COLO829 (cell line): Measurements from ENCODE around the gene MCTP2.
A peak's percentile ranks its signal among the peaks of the same experiment; 100 is the strongest.

Experiments
- DNase-seq: peaks from one replicate; pipeline ENCODE4 v3.0.0; 2012; ENCODE audit warnings: low spot score

MCTP2 gene, protein sequence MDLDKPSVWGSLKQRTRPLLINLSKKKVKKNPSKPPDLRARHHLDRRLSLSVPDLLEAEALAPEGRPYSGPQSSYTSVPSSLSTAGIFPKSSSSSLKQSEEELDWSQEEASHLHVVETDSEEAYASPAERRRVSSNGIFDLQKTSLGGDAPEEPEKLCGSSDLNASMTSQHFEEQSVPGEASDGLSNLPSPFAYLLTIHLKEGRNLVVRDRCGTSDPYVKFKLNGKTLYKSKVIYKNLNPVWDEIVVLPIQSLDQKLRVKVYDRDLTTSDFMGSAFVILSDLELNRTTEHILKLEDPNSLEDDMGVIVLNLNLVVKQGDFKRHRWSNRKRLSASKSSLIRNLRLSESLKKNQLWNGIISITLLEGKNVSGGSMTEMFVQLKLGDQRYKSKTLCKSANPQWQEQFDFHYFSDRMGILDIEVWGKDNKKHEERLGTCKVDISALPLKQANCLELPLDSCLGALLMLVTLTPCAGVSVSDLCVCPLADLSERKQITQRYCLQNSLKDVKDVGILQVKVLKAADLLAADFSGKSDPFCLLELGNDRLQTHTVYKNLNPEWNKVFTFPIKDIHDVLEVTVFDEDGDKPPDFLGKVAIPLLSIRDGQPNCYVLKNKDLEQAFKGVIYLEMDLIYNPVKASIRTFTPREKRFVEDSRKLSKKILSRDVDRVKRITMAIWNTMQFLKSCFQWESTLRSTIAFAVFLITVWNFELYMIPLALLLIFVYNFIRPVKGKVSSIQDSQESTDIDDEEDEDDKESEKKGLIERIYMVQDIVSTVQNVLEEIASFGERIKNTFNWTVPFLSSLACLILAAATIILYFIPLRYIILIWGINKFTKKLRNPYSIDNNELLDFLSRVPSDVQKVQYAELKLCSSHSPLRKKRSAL

DNA sequence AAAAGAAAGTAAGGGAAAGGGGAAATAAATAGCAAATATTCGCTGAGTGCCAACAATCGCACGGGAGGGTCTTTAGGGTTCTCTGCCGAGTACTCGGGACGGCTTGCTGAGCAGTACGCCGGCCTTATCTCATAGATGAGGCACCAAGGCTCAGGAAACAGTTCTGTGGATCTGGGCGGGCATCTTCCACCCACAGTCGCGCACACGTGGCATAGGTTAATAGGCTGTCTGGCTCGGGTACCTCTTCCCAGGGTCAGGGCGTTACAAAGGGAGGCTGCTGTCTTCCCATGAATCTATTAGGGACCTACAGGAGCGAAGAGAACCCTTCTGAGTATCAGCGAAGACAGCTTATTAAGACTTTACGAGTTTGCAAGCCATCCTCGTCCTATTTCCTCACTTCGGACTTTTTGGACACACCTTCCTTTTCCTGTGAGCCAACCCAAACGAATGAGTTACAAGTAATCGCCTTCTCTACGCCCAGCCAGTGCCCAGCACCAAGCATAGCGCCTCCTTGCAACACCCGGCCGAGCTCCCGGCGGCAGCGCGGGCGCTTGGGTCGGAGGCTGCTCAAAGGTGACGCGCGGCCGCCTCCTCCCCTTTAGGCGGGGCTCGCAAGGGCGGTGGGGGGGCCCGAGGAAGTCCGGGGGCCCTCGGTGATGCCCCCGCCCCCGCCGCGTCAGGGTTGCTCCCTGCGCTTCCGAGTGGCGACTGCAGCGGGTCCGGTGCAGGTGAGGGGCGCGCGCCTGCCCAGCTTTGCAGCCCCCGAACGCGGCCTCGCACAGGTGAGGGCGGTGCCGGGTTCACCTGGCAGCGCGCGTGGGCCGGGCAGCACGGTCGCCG lies at the start of gene MCTP2:
TSS of gene MCTP2 (plus strand) at position 679 of the 840 bp plus-strand sequence. CDS start 66,705 bp downstream, outside the sequence.
- peak; percentile 30 for DNase-seq

DNA sequence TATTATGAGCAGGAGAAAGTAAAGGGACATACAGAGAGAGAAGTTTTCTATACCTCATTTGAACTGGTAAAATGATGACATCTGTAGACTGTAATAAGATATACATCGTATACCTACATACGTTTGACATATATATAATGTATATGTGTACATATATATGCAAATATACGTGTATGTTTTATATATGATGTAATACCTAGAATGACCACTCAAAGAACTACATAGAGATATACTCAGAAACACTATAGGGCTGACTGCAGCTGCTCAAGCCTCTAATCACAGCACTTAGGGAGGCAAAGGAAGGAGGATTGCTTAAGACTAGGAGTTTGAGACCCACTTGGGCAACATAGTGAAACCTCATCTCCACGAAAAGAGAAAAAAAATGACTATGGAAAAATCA lies 48.5 kb upstream of the MCTP2 start:
- DNase-seq = no peak

DNA sequence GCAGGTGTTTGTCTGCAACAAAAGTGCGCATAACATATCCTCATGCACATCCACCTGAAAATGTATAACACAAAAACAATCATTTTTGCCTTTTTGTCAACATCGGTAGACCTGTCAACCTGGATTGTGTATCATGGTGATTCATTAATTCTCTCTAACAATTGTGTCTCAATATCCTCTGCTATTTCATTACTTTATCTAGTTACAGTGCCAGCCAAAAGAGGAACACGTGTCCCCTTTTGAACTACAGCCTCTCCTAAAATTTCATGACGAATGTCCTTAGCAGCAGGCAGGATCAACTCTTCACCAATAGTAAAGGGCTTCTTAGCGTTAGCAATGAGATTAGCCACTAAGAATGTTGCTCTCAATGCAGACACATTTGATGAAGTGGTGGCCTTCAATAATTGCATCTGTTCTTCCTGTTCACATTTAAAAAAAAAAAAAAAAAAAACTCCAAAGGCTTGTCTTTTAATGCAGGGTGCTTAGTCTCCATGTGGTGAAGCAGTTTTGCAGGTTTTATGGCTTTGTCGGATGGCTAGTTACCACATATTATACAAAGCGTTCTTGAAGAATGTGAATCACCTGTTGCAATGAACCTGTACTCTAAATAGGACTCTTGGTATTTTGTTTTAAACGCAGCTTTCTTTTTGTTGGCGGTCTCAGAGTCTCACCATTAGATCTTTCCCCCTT lies 45.7 kb upstream of the MCTP2 start:
- no peak for DNase-seq

DNA sequence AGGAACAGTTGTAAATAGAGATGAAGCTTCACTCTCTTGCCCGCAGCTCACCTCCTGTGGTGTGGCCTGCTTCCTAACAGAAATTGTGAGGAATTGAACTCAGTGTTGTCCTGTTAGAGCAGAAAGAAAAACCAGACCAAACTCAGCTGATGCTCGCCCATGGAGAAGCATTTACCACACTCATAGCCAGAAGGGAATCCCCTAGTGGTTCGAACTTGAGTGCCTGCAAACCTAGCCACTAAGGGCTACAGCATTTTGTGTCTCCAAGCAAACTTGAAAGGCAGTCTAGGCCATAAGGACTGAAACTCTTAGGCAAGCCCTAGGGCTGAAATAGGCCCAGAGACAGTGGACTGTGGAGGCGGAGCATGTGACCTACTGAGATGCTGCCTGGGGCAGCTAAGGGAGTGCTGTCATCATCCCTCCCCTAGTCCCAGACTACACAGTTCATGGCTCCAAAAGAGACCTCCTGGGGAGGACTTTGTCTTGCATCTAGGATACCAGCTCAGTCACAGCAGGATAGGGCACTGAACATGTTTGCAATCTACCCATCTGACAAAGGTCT lies 44.5 kb upstream of the MCTP2 start:
- no peak for DNase-seq

DNA sequence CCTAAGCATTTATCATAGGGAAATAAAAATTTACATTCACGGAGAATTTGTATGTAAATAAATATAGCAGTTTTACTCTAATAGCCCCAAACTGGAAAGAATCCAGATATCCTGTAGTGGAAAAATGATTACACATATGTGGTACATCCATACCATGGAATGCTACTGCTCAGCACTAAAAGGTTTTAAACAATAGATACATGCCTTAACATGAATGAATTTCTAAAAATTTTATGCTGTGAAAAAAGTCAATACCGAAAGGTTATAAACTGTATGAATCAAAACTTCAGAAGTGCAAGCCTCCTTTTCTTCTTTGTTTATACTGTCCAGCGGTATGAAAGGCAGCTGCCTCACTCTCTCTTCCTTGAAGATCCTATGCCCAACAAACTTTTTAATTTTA lies 37.5 kb upstream of the MCTP2 start:
- DNase-seq = no peak

DNA sequence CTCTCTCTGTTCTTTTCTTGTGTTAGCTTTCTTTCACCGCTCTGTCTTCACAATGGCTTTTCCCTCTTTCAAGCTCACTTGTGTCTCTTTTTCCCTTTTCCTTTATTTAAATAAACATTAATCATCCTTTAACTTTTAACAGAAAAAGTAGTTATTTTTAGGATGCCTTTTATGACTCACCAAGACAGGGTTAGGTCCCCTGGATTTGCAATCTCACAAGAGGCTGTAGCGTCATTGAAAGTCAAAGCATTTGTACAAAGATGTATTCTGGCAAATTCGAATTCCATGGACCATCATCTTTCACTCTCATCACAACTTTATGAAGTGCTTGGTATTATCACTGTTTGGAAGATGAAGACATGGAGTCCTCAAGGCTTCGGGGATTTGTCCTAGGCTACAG lies 34.8 kb upstream of the MCTP2 start:
- no peak for DNase-seq

DNA sequence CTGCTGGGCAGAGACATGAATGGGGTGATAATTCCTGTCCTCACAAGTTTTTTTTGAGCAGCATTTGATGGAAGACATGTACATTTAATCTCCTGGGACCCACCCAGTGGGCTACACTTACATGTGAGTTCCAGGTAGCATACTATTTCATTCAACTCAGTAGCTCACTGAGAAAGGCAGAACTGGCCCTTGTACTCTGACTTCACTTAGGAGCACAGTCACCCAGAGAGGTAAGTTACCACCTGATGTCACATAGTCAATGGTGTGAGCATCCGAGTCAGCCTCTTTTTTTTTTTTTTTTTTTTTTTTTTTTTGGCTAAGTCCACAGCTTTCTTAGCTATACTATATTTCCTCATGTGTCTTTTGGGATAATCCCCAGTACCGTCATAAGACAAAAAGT lies 32.7 kb upstream of the MCTP2 start:
- no peak for DNase-seq

DNA sequence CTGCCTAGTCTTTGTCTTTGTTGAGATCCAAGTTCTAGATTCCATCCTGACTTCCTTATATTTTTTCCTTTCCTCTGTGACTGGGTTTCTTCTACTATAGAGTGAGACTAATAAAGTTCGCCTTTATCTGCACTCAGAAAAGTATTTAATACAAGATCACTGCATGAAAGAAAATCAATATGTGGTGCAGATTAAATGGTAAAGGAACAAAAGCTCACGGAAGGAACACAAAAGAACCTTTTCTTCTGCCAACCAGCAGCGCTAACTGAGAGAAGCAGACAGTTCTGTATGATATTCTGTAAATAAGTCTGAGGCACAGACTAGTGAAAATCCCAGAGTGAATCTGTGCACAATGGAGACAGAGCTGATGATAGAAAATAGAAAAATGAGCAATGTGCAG lies 31.6 kb upstream of the MCTP2 start:
- no peak for DNase-seq

DNA sequence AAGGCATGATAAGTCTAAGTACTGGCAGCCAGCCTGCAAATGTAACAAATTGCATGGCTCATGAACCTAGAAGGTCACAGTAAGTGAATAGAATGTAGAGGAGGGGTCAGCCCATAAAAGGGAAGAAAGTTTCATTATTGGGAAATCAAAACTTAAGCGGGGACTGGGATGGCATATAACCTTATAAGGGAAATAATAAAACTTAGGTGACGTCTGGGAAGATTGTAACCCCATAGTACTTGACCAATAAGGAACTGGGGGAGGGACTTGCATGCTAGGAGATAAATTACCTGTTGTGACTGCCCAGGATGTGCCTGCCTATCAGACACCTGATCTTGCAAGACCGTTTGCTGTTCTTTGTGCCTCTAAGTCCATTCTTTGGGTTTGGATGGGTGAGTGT lies 28.1 kb upstream of the MCTP2 start:
- no peak for DNase-seq

DNA sequence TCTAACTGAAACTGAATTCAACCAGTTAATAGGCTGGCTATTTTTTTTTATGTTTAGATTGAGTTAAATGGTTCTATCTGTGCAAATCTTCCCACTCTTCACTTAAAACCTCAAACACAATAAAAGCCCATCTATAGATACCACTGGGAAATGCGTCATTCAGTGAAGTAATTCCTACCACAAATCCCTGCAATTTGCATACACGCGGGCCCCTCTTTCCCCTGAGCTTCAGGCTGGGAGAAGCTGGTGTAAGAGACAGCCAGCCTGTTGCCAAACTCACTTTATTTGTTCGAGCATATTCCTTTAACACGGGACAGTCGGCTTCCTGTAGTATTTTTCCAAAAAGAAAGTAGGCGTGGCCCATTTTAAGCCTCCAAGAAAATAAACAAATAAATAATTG lies 26.0 kb upstream of the MCTP2 start:
- peak; percentile 54 for DNase-seq

DNA sequence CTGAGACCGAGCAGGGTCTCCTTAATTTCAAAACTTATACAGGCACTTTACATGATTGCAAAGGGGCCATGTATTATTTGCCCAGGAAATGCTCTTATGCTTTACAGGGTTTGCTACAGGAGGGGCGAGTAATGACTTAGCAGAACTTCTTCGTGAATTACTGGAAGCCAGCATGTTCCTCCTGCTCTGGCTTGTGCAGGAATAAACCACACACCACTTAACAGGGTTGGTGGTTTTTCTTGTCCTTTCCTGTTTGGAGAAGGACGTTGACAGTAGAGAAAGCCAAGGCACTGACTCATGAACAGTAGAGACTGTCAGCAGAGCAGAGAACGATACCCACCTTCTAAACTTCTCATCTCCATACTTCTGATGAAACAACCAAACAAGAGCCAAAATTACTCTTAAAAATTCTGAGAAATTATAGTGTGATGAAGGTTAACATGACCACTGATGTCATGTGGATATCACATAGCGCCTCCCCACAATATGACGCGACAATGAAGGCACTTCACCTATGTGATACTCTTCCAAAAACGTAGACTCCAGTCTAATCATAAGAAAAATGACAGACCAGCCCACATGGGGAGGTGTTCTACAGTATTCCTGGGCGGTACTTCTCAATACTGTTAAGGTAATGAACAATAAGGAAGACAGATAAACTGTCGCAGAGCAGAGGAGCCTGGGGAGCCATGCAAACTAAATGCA lies 24.7 kb upstream of the MCTP2 start:
- no peak for DNase-seq

DNA sequence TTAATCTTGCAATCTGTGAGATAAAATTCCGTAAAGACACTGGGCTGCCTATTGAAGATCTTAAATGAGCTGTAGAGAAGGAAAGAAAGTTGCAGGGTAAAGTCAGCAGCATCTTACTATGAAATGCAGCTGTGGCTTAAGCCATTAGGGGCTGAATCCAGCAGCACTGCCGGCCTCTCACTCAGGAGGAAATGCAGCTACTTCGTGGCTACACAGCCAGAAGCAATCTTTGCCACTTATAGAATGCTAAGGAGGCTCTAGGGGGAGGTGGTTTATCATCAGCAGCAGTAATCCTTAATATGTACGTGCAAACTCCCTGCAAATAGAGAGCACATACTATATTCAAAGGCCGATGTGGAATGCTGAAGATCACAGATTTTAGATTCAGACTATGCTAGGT lies 19.1 kb upstream of the MCTP2 start:
- DNase-seq = no peak

DNA sequence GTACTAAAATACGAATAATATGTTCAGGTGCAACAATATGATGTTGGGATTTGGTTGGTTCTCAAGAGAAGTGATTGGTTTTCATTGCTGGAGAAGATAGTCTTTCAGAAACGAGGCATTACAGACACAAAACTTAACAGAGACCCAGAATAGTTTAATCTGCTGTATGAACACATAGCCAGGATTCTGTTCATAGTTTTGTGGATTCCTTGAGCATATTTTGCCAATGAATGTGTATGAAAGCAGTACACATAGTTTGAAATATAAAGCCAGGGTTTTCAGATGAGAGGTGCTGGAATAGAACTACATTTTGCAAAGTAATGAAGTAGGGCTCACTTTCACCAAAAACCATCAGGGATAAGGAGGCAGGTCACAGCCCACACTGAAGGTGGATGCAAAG lies 5.7 kb upstream of the MCTP2 start:
- DNase-seq = no peak

DNA sequence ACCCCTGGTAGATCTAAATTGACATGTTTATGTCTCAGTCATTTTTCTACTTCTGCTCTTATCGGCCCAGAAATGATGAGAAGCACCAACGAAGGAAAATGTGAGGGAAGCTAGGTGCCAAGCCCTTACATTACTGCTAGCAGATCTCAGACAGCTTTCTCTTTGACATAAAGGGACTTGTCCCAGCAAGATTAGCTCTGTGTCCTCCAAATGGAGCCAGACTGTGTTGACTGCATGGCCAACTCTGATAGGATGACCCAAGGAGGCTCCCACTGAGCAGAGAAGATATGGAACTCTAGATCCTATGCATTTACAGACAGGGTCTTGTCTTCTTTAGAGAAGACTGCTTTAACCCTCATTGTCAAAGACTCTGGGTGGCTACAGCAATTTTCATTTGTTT lies 2.8 kb upstream of the MCTP2 start:
- DNase-seq = no peak

DNA sequence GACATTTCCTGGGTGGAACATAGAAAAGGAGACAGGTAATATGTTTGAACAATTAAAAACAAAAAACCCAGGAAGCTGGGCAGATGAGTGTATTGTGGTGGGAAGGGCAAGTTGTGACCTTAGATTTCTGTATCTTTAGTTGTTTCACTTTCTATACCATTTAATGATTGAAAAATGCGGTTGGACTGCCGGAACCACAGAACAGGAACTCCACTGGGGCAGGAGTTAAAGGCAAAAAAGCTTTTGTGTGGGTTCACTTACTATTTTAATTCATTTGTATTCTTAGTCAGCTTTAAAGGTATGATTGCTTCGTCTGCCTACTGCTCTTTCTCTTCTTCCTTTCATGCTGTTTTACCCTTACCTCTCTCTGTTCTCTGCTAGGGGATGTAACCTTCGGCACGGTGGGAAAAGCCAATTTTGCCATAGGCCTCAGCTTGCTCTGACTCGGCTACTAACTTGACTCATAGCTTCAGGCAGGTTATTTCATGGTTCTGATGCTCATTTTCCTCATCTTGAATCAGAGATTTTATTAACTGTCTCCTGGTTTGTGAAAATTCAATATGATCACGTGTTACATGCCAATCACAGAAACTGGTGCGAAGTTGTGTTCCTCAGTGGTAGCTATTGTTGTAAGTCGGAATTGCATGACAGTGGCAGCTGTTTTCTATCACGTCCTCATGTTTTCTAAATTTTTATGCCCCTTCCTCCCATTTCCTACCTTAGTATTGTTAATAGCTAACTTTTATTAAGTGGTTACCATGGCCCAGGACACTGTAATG lies 1.6 kb upstream of the MCTP2 start:
- DNase-seq = no peak

DNA sequence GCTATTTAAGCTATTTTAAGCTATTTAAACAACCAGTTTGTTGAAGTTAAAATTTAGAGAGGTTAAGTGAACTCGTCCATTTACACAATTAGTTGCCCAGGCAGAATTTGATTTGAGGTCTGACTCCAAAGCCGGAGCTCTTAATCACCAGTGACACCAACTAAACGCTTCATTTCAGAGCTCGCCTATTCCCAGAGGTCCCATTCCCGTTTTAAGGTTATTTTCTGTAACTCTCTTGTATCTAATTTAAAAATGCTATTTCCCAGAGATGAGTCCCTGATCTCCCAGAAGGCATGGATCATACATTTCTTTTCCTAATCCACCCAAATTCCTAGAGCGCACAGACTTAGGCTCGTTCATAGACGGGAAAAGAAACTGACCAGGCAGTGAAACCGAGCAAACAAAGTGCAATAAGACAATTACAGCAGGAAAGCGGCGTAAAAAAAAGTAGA lies 904 bp upstream of the MCTP2 start:
- no peak for DNase-seq

DNA sequence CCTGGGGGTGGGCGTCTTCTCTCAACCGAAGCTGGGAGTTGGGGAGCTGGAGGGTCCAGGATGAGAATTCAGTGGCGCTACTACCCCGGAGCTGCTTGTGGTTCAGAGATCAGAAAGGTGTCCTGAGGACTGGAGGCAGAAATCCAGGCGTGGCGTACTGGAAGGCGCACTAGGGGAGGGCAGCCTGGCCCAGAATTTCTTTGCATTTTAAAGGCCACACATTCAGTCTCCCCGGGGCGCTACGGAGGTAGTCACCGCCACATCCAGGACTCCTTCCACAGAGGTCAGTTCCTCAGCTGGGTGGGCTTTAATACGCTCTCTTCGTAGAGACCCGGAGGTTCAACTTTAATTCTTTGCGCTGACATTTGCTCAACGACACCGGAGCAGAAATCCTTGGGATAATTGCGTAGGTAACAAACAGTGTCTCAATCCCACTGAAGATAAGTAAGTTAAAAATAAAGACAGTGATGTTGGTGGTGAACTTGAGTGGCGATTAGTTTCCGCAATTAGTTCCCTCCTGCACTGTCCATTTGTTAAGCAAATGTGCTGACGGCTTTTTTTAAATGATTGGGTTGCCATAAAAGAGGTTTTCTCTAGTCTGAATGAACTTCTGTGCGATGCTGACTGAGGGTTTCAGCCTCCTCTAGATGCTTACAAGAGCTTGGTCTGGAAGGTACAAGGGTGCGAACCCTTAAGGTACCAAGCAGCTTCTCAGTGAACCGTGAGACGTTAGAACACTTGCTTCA lies 535 bp downstream of the MCTP2 start:
- no peak for DNase-seq

DNA sequence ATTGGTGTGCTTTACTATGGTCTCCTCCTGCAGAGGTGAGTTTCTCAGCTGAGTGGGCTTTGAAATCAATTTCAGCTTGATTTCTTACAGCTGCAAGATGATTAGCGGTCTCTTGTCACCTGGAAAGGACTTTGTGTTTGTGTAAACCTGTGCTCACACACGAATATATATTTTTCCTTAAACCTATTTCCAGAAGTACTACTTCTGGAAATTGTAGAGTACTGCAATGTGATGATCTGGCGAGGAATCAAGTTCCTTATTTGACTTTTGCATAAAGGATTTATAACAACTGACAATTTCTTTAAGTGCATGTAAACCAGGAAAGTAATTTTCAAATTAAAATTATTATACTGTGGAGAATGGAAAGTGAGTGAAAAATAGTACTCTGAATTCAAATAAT lies 2.1 kb downstream of the MCTP2 start:
- DNase-seq = no peak

DNA sequence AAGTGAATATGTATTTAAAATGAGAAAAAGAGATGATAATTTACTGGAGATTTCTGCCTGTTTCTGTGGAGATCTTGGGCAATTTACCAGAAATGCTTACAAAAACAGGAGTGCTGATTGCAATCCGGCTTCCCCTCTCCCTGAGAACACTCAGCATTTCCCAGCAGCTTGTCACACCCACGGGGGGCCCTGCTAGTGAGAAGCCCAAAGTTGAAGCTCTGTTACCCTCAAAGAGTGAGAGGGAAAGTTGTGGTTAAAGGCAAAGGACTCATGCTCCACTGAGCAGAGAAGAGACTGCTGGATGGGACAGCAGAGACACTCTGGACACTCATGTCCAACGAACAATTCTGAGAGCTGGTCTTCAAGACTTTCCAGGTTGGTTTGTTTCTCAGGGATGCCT lies 2.9 kb downstream of the MCTP2 start:
- no peak for DNase-seq
